GM19238 (cell line): ENCODE measurements around the gene ATP9B.
A peak's percentile ranks its signal among the peaks of the same experiment; 100 is the strongest.
"Not testable (repeated sequence)": the region's sequence is repeated elsewhere in the genome, so short reads cannot be mapped to it uniquely, and the experiment has no call there.

Experiments
- DNase-seq: peaks from one replicate; pipeline ENCODE4 v3.0.0; 2011; ENCODE audit warnings: low spot score; ENCODE audit not compliant: insufficient read length

Gene ATP9B

GRCh38 chr18:79239631-79240030 is 170.4 kb downstream of the ATP9B start:
- no peak for DNase-seq

- no peak for DNase-seq
These were observed 172.6 kb downstream of the ATP9B start for GRCh38 chr18:79241755-79242154.

- no peak for DNase-seq
These were observed 173.1 kb downstream of the ATP9B start for GRCh38 chr18:79242246-79242645.

- no peak for DNase-seq
These were observed 176.4 kb downstream of the ATP9B start for GRCh38 chr18:79245517-79246001.

GRCh38 chr18:79246309-79247108 is 177.3 kb downstream of the ATP9B start:
- peak; percentile 70 for DNase-seq

GRCh38 chr18:79248495-79249060 is 179.4 kb downstream of the ATP9B start:
- no peak for DNase-seq

- no peak for DNase-seq
These were observed 181.2 kb downstream of the ATP9B start for GRCh38 chr18:79250301-79250981.

GRCh38 chr18:79251021-79251420 is 181.8 kb downstream of the ATP9B start:
- no peak for DNase-seq

GRCh38 chr18:79252904-79253633 is 183.9 kb downstream of the ATP9B start:
- DNase-seq: no peak

- DNase-seq: no peak
These were observed 188.3 kb downstream of the ATP9B start for GRCh38 chr18:79257480-79257879.

- peak; percentile 23 for DNase-seq
These were observed 189.3 kb downstream of the ATP9B start for GRCh38 chr18:79258447-79258846.

GRCh38 chr18:79259218-79259617 is 190.0 kb downstream of the ATP9B start:
- DNase-seq: no peak

GRCh38 chr18:79260023-79260422 is 190.8 kb downstream of the ATP9B start:
- DNase-seq: no peak

GRCh38 chr18:79260510-79260909 is 191.3 kb downstream of the ATP9B start:
- DNase-seq: no peak

GRCh38 chr18:79265068-79265467 is 195.9 kb downstream of the ATP9B start:
- DNase-seq: not testable (repeated sequence)

GRCh38 chr18:79271812-79272211 is 202.6 kb downstream of the ATP9B start:
- not testable (repeated sequence) for DNase-seq

GRCh38 chr18:79272916-79273315 is 203.7 kb downstream of the ATP9B start:
- no peak for DNase-seq

GRCh38 chr18:79274823-79275222 is 205.6 kb downstream of the ATP9B start:
- DNase-seq: no peak

GRCh38 chr18:79275461-79275860 is 206.3 kb downstream of the ATP9B start:
- DNase-seq: no peak

GRCh38 chr18:79275992-79276391 is 206.8 kb downstream of the ATP9B start:
- no peak for DNase-seq

- no peak for DNase-seq
These were observed 209.7 kb downstream of the ATP9B start for GRCh38 chr18:79278896-79279295.
